Amniotic epithelial cell (primary cell): ENCODE results near the gene FILIP1.

ENCODE experiments used
- DNase-seq: peaks from one replicate; pipeline ENCODE4 v3.0.0-alpha.2; 2010; ENCODE audit warnings: low read depth

The FILIP1 gene

GRCh38 chr6:75495011-75495410 lies 1.4 kb upstream of the FILIP1 start:
- no peak for DNase-seq

GRCh38 chr6:75494290-75494689 lies 690 bp upstream of the FILIP1 start:
- DNase-seq: no peak

GRCh38 chr6:75492386-75493153 lies 1.0 kb downstream of the FILIP1 start:
- no peak for DNase-seq

- no peak for DNase-seq
Measured at GRCh38 chr6:75491291-75491690, 2.3 kb downstream of the FILIP1 start.

- DNase-seq: no peak
Measured at GRCh38 chr6:75490706-75491105, 2.9 kb downstream of the FILIP1 start.

- peak; percentile 22 for DNase-seq
Measured at GRCh38 chr6:75489025-75489424, 4.6 kb downstream of the FILIP1 start.

- peak; percentile 81 for DNase-seq
Measured at GRCh38 chr6:75488033-75488432, 5.6 kb downstream of the FILIP1 start.

- no peak for DNase-seq
Measured at GRCh38 chr6:75486850-75487518, 6.6 kb downstream of the FILIP1 start.

- no peak for DNase-seq
Measured at GRCh38 chr6:75484535-75484934, 9.1 kb downstream of the FILIP1 start.

GRCh38 chr6:75483136-75483952 lies 10.3 kb downstream of the FILIP1 start:
- DNase-seq: no peak

GRCh38 chr6:75481936-75482593 lies 11.5 kb downstream of the FILIP1 start:
- DNase-seq: no peak

- no peak for DNase-seq
Measured at GRCh38 chr6:75481394-75481793, 12.2 kb downstream of the FILIP1 start.

GRCh38 chr6:75480425-75480824 lies 13.2 kb downstream of the FILIP1 start:
- DNase-seq: no peak

- DNase-seq: no peak
Measured at GRCh38 chr6:75479712-75480111, 13.9 kb downstream of the FILIP1 start.

- DNase-seq: no peak
Measured at GRCh38 chr6:75478929-75479328, 14.7 kb downstream of the FILIP1 start.

GRCh38 chr6:75472885-75473284 lies 20.7 kb downstream of the FILIP1 start:
- DNase-seq: no peak

- DNase-seq: no peak
Measured at GRCh38 chr6:75467966-75468365, 25.6 kb downstream of the FILIP1 start.

GRCh38 chr6:75467284-75467683 lies 26.3 kb downstream of the FILIP1 start:
- no peak for DNase-seq

- no peak for DNase-seq
Measured at GRCh38 chr6:75466636-75467035, 27.0 kb downstream of the FILIP1 start.

GRCh38 chr6:75463908-75464307 lies 29.7 kb downstream of the FILIP1 start:
- DNase-seq: no peak

GRCh38 chr6:75463061-75463460 lies 30.5 kb downstream of the FILIP1 start:
- DNase-seq: no peak

- DNase-seq: peak; percentile 68
Measured at GRCh38 chr6:75460681-75461080, 32.9 kb downstream of the FILIP1 start.
